NB4 (cell line): ENCODE data around the gene GPR18.

Source experiments
- DNase-seq: peaks from one replicate; pipeline ENCODE4 v3.0.0; 2010; ENCODE audit warnings: low read depth
- H3K4me3 ChIP-seq: one replicate; pipeline ENCODE4 v1.5.1; 2011; ENCODE audit warnings: mild to moderate bottlenecking, low read depth, low read length, moderate library complexity
- MYC ChIP-seq: IDR thresholded peaks from 2 replicates; pipeline ENCODE4 v1.6.1; 2011; ENCODE audit warnings: low read depth, low read length
- POLR2A ChIP-seq: IDR thresholded peaks from 2 replicates; pipeline ENCODE4 v1.6.1; 2011; ENCODE audit warnings: mild to moderate bottlenecking; ENCODE audit not compliant: insufficient read length; ENCODE audit errors: extremely low read depth
- TF ChIP-seq, protein P1 (sequence below): IDR thresholded peaks from 2 replicates; pipeline ENCODE4 v1.6.1; 2011; ENCODE audit warnings: low read depth, low read length
- TF ChIP-seq, protein P2 (sequence below): IDR thresholded peaks from one replicate; pipeline ENCODE4 v1.5.1; 2012; ENCODE audit warnings: low read depth, low read length

The GPR18 gene

DNA sequence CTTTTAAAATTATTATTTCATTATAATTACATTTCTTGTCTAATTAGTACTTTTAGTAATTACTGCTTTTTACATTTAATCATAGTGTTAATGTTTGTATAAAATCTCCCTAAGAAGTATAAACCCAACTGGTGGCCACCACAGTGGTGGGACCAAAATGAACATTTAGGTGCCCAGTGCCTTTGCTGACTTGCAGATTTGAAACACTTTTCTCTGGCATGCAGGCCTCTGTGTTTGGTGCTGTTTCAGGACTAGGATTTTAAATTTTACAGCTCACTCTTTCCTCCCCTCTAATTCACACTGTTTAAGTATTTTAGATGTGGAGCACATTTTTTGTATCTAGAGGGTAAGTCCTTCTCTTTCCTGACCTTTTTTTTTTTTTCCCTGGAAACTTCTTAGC is 40.1 kb downstream of the GPR18 start:
- DNase-seq: no peak
- H3K4me3 ChIP-seq: no peak overlapping the region
- TF ChIP-seq, protein P1, sequence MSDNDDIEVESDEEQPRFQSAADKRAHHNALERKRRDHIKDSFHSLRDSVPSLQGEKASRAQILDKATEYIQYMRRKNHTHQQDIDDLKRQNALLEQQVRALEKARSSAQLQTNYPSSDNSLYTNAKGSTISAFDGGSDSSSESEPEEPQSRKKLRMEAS: no peak
- TF ChIP-seq, protein P2, sequence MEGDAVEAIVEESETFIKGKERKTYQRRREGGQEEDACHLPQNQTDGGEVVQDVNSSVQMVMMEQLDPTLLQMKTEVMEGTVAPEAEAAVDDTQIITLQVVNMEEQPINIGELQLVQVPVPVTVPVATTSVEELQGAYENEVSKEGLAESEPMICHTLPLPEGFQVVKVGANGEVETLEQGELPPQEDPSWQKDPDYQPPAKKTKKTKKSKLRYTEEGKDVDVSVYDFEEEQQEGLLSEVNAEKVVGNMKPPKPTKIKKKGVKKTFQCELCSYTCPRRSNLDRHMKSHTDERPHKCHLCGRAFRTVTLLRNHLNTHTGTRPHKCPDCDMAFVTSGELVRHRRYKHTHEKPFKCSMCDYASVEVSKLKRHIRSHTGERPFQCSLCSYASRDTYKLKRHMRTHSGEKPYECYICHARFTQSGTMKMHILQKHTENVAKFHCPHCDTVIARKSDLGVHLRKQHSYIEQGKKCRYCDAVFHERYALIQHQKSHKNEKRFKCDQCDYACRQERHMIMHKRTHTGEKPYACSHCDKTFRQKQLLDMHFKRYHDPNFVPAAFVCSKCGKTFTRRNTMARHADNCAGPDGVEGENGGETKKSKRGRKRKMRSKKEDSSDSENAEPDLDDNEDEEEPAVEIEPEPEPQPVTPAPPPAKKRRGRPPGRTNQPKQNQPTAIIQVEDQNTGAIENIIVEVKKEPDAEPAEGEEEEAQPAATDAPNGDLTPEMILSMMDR: no peak
- TF ChIP-seq MYC (no peak), POLR2A (no peak)

DNA sequence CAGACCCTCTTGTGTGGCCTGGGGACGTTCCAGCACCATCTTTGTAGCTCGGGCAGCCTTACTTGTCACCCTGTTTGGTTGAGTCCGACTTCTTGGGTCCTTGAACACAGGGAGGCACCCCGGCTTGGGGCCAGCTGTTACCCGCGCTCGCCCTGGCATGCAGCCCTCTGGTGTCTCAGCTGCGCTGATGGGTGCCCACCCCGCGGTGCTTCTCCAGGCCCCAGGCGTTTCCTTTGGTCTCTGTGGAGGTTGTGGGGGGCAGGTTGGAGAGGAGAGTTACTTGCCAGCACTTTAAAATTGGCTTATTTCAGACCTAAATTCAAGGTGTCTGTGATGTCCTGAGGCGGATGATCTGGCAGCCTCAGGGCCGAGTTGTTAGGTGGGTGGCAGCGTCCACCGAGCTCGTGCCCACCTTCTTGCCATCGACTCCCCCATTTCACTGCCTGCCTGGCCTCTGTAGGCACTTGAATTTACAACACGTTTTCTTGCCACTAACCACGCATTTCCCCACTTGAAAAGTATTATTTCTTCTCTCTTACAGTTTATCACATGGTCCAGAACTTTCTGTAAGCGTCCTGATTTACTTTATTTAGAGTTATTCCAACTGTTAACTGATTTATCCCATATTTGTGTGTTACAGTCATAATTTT is 40.6 kb downstream of the GPR18 start:
- H3K4me3 ChIP-seq: no peak overlapping the region
- TF ChIP-seq MYC (no peak), POLR2A (no peak)
- TF ChIP-seq, protein P2: no peak
- TF ChIP-seq, protein P1: no peak
- no peak for DNase-seq

DNA sequence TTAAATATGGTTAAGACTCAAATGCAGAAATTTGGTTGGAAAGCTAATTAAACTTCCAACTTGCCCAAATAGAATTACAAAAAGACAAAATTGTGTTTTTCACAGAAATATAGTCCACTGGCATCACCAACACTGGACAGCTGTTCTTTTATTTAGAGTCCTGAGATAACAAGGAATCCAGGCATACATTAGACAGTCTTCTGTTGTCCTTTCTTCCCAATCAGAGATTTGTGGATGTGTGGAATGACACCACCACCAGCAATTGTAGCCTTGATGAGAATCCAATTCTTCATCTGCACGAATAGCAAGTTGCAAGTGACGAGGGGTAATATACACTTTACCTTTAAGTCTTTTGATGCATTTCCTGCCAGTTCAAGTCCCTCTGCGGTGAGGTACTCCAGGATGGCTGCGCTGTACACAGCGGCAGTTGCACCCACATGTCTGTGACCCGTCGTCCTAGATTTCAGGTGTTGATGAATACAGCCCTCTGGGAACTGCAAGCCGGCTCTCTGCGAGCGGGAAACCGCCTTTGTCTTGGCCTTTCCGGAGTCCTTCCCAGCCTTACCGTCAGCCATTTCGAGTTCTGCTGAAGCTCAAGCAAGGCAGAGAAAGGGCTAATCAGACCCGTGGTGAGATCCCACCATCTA is 42.9 kb downstream of the GPR18 start:
- no peak overlapping the region for H3K4me3 ChIP-seq
- TF ChIP-seq, protein P2: no peak
- TF ChIP-seq, protein P1: no peak
- TF ChIP-seq POLR2A (no peak), MYC (no peak)
- DNase-seq: no peak

DNA sequence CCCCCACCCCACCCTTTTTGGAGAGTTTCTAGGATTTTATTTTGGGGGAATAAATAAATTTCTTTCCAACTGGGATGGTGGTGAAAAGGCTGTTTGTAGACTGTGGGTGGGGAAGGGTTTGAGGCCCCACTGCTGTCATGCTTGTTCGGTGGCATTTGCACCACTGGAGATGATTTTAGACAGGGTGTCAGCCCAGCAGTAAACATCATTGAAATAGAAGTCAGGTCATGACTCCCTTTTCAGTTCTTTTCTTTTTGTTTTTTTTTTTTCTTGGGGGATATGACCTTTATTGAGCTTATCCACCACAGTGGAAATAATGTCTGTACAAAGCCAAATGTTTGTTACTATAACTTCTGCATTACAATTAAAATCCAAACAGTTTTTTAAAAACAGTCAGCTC is 43.4 kb downstream of the GPR18 start:
- DNase-seq: no peak
- no peak overlapping the region for H3K4me3 ChIP-seq
- TF ChIP-seq, protein P1: no peak
- no peak for TF ChIP-seq MYC
- TF ChIP-seq POLR2A: no peak
- TF ChIP-seq, protein P2: no peak

DNA sequence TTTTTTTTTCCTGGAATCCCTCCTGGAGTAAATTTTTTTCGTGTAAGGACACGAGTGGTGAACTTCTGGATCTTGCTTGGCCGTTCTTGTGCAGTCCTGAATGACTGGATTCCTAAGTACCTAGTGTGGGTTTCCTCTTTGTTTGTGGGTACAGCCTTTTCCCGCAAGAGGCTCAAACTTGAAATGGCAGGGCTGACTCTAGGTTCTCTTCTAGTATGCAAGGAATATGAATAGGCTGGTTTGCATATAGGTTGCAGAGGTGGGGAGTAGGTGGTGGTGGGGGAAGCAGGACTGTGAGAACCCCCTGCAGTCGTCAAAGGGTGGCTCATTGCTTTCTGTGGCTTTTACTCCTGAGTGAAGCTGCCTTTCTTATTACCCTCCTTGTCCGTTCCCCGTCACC is 43.9 kb downstream of the GPR18 start:
- no peak for TF ChIP-seq POLR2A
- TF ChIP-seq, protein P2: no peak
- no peak for TF ChIP-seq MYC
- TF ChIP-seq, protein P1: no peak
- H3K4me3 ChIP-seq: no peak overlapping the region
- DNase-seq: no peak
